ENCODE results near the gene PARVB. TPM values are rescaled to one million over a fixed set of nuclear protein-coding genes. Genes with fewer than 3 reads are reported as not detected.

Gene PARVB
- total RNA-seq, 4 donors from 2014 or later: 120 to 201 (median 147) TPM

GRCh38 chr22:44219101-44219870, 195.2 kb downstream of the PARVB start:
- no peak for TF ChIP-seq POLR2A (IDR thresholded peaks at IDR 0.05)
- TF ChIP-seq, protein P1, sequence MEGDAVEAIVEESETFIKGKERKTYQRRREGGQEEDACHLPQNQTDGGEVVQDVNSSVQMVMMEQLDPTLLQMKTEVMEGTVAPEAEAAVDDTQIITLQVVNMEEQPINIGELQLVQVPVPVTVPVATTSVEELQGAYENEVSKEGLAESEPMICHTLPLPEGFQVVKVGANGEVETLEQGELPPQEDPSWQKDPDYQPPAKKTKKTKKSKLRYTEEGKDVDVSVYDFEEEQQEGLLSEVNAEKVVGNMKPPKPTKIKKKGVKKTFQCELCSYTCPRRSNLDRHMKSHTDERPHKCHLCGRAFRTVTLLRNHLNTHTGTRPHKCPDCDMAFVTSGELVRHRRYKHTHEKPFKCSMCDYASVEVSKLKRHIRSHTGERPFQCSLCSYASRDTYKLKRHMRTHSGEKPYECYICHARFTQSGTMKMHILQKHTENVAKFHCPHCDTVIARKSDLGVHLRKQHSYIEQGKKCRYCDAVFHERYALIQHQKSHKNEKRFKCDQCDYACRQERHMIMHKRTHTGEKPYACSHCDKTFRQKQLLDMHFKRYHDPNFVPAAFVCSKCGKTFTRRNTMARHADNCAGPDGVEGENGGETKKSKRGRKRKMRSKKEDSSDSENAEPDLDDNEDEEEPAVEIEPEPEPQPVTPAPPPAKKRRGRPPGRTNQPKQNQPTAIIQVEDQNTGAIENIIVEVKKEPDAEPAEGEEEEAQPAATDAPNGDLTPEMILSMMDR (IDR thresholded peaks at IDR 0.05 in 4 of 5, conservative IDR thresholded peaks at IDR 0.05 in 1 of 5): no peak
- in situ Hi-C loops (cut with MboI; ENCODE audit: low sequenced_read_pairs in 4 of 4) (no loop called here), intact Hi-C loops (cut with DNase I; ENCODE audit: low total_unique reads) (no loop called here)
- H3K27ac ChIP-seq: no peak overlapping the region
- no peaks in the 10 kb centered on the region for H3K4me1 ChIP-seq
- DNase-seq: no peak
- ATAC-seq: no peak
- no peak overlapping the region for H3K4me3 ChIP-seq
- no peaks in the 10 kb centered on the region for H3K36me3 ChIP-seq
- H3K9me3 ChIP-seq: peaks cover 0 to 7% (median 0%) of the 10 kb centered on the region in 3 donors
- H3K27me3 ChIP-seq: peaks cover 0 to 7% (median 7%) of the 10 kb centered on the region in 3 donors

GRCh38 chr22:44220727-44221680, 196.9 kb downstream of the PARVB start:
- TF ChIP-seq POLR2A (IDR thresholded peaks at IDR 0.05): no peak
- TF ChIP-seq, protein P1 (IDR thresholded peaks at IDR 0.05 in 4 of 5, conservative IDR thresholded peaks at IDR 0.05 in 1 of 5): no peak
- Histone ChIP-seq H3K27ac (no peak overlapping the region), H3K9me3 (peaks cover 0 to 3% (median 0%) of the 10 kb centered on the region in 3 donors), H3K27me3 (peaks cover 0 to 11% (median 10%) of the 10 kb centered on the region in 3 donors), H3K4me3 (no peak overlapping the region), H3K36me3 (no peaks in the 10 kb centered on the region), H3K4me1 (no peaks in the 10 kb centered on the region)
- intact Hi-C loops (cut with DNase I; ENCODE audit: low total_unique reads) (no loop called here), in situ Hi-C loops (cut with MboI; ENCODE audit: low sequenced_read_pairs in 4 of 4) (no loop called here)
- DNase-seq: no peak
- ATAC-seq: no peak

GRCh38 chr22:44221710-44222475, 197.8 kb downstream of the PARVB start:
- Histone ChIP-seq H3K4me1 (no peaks in the 10 kb centered on the region), H3K4me3 (no peak overlapping the region), H3K27me3 (peaks cover 0 to 14% (median 10%) of the 10 kb centered on the region in 3 donors), H3K36me3 (no peaks in the 10 kb centered on the region), H3K9me3 (no peaks in the 10 kb centered on the region), H3K27ac (no peak overlapping the region)
- no peak for DNase-seq
- TF ChIP-seq, protein P1 (IDR thresholded peaks at IDR 0.05 in 4 of 5, conservative IDR thresholded peaks at IDR 0.05 in 1 of 5): no peak
- no peak for TF ChIP-seq POLR2A (IDR thresholded peaks at IDR 0.05)
- ATAC-seq: no peak
- intact Hi-C loops (cut with DNase I; ENCODE audit: low total_unique reads) (no loop called here), in situ Hi-C loops (cut with MboI; ENCODE audit: low sequenced_read_pairs in 4 of 4) (no loop called here)

Other genes with a start within 250 kb of the PARVB start
- gene EFCAB6, start 212.0 kb upstream of the PARVB start, total RNA-seq: 1 to 10 TPM in 1 of 4 donors, under 1 TPM in 3; 0.07 to 4.4 (median 0.28) TPM
- gene SULT4A1, start 161.8 kb upstream of the PARVB start, total RNA-seq: not detected
- not detected for gene PNPLA5, start 132.3 kb upstream of the PARVB start, total RNA-seq
- 1 to 10 TPM in 2 of 4 donors, under 1 TPM in 1, not detected in 1; 0.58 to 2.3 (median 1.4) TPM for gene PNPLA3, start 100.5 kb upstream of the PARVB start, total RNA-seq
- 100 to 1,000 TPM in 1 of 4 donors, 10 to 100 TPM in 3; 67.4 to 104 (median 72.0) TPM for gene SAMM50, start 68.9 kb upstream of the PARVB start, total RNA-seq
- 1 to 10 TPM in 3 of 4 donors, under 1 TPM in 1; 0.19 to 4.8 (median 2.7) TPM for gene PARVG, start 156.6 kb downstream of the PARVB start, total RNA-seq

All from gastrocnemius medialis (tissue), 4 donors.